Stimulated activated CD4-positive, alpha-beta T cell treated with anti-CD3 and anti-CD28 coated beads, TNF-alpha, amount 100 ng/mL, for 4 hours (primary cell): ENCODE results near the gene AIDA.
A peak's percentile ranks its signal among the peaks of the same experiment; 100 is the strongest.
"Not testable (repeated sequence)": the region's sequence is repeated elsewhere in the genome, so short reads cannot be mapped to it uniquely, and the experiment has no call there.

Experiments
- DNase-seq, 3 experiments: peaks; one replicate each; pipeline ENCODE4 v3.0.0-alpha.2; 2020; ENCODE audit warnings: low read depth in 3 of 3

AIDA gene, protein sequence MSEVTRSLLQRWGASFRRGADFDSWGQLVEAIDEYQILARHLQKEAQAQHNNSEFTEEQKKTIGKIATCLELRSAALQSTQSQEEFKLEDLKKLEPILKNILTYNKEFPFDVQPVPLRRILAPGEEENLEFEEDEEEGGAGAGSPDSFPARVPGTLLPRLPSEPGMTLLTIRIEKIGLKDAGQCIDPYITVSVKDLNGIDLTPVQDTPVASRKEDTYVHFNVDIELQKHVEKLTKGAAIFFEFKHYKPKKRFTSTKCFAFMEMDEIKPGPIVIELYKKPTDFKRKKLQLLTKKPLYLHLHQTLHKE

DNA sequence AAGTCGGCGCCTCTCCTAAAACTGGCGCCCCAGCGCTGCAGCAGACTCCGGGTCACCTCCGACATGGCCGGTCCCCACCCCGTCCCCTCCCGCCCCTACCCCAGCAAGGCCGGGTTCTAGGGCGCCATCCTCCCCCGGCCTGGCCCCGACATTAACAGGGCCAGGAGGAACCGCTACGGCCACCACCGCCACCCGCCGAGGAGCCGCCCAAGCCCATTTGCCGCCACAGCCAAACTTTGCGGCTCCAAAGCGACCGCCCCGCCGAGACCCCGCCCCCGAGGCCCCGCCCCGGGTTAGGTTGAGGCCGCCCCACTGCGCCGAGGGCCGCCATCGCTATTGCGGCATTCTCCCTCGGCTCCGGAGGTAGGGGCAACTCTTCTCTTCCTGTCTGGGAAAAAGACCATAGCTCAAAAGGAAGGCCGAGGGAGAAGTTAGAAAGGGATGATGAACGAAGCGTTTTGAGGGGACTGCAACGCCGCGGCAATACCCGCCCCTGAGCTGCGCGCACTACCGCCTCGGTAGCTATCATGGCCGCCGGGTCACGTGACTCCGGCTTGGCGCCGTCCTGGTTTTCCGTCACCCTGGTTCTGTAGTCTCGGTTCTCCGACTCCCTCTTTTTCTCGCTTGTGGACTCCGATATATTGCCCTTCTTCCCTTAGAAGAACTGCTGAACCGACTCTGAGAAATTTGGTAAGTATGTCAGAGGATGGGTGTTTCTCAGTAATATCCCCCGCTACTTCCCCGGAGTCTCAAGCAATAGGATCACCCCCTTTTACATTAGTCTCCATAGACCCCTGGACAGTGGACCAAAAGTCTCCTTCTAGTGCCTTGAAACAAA, at the start of gene AIDA, which contains the start of gene BROX:
AIDA (minus strand) TSS at position 239 of the 838 bp plus-strand sequence; CDS start at position 65, 174 bp downstream.
BROX (plus strand) TSS at position 312 of the 838 bp plus-strand sequence. CDS start 3,136 bp downstream, outside the sequence.
- peak; percentile 90 to 98 (median 92) for DNase-seq

DNA sequence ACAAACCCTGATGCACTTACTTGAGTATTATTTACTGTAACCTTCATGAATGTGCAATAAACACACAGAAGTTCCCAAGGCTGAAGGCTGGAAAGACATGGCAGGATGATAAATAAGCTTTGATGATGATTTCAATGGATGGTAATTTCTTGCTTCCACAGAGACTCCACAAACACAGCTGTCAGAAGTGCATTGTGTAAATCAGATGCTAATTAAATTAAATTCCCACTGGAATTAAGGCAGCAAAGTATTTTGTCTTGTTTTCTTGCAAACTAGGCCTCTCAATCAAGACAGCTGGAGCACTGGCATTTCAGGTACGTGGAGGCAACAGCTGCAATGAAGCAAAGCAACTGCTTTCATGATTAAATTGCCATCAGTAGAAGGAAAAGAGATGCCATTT, 48.8 kb upstream of the AIDA start:
- no peak for DNase-seq

DNA sequence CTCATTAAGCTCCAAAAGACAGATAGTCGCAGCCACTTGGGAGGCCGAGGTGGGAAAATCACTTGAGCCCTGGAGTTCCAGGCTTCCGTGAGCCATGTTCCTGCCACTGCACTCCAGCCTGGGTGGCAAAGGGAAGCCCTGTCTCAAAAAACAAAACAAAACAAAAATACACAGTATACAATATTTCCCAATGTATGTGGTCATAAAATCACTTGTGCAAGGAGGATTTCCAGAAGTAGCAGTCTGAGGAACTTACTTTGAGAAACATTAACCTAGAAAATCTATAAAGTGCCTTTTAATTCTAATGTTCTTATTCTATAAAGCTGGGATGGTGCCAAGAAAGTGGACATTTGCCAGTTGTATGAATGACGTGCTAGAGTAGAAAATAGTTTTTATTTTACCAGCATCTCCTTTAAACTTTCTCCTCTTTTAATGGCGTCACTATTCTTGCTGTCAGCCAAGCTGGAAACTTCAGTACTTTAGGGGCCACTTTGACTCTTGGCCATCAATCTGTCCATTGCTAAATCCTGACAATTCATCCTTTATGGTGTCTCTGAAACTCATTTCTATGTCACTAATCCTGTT, 47.3 kb upstream of the AIDA start:
- no peak for DNase-seq

DNA sequence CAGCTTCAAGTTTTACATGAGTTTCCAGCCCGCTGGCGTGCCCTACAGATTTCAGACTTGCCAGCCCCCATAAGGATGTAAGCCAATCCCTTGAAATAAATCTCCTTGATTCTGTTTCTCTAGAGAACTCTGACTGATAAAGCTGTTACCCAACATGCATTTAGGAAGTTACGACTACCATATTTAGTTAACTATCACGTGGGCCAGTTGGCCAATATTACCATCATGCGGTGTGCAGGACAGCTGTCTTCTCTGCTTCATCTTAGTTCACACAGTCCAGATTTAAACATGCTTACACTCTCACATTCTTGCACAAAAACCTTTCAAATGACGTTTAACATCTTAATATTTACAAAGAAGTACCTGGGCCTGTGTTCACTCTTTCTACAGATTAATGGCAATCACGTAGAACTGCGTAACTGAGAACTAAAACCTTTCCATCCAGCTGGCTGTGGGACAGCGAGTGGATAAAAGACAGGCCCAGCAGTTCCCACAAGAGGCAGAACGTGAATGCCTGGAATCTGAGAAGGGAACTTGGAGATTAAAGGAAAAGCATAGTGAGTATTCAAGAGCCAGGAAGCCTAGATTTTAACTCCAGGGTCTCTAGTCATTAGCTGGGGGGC, 45.5 kb upstream of the AIDA start:
- no peak for DNase-seq

DNA sequence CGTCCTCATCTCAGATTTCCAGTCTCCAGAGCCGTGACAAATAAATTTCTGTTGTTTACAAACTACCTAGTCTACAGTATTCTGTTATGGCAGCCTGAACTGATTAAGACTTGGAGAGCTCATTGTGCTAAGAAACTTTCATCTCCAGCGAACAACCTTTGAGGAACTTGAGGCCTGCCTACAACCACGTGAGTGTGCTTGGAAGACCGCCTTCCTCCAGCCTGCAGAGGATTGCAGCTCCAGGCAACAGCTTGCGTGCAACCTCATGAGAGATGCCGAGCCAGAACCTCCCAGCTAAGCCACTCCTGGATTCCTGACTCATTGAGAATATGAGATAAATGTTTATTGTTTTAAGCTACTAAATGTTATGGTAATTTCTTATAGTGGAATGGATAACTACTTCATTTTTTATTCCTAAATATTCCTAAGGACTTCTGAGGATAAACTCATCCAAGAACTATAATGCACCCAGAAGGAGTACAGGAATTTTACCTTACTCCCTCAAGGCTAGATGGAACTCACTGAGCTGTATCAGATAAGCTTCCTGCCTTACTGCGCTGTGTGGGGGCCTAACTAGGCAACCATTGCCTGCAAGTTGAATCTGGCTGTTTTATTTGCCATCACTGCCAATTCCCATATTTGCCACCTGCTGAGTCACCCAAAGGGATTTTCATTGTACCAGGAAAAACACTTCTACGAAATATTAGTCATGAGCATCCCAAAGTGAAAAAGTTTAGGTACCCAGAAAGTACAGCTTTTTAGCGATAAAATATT, 42.3 kb upstream of the AIDA start:
- no peak for DNase-seq

DNA sequence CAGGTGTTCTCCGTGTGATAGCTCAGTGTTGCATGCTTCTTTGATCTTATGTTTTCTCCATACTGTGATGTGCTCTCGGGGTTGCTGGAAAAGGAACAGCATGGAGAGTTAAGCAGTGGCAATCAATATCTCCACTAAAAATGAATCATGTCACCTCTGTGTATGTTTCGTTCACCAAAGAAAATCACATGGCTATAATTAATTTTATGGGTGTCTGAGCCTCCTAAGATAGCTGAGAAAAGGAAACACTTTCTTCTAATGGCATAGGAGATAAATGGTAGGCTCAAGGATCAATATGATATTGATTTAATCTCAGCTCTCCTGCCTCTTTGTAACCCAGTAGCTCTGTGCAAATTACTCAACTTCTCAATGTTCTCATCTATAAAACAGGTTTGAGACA, 39.0 kb upstream of the AIDA start:
- no peak for DNase-seq

DNA sequence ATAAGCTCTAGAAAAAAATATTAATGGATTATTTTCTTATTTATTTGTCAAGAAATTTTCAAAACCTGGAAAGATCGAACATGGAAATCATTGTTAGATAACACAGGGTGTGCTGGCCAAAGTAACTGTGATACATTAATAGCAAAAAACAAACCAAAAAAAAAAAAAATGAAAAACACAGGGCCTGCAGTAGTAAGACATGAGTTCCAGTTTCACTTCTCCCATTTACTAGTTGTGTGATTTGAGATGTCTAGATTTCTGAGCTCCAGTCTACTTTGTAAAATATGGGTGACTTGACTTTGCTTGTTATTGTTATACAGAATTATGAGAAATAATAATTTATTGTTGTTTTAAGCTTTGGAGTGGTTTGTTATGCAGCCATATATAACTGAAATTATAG, 38.4 kb upstream of the AIDA start:
- no peak for DNase-seq

DNA sequence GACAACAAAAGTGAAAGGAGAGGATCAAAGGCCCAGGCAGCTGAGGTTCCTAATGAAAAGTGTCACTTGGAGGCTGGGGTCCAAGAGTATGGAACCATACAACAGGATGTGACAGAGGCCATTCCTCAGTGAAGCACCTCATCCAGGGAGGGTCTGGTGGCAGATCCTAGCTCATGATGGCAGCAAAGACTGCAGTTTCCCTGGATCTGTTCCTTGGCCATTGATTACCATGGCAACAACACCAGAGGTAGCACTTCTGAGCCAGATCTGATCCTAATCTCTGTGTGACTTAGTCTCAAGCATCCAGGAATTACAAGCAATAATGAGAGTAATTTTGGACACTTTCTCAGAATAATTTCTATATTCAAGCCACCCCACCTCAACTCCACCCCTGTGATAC, 37.6 kb upstream of the AIDA start:
- no peak for DNase-seq

DNA sequence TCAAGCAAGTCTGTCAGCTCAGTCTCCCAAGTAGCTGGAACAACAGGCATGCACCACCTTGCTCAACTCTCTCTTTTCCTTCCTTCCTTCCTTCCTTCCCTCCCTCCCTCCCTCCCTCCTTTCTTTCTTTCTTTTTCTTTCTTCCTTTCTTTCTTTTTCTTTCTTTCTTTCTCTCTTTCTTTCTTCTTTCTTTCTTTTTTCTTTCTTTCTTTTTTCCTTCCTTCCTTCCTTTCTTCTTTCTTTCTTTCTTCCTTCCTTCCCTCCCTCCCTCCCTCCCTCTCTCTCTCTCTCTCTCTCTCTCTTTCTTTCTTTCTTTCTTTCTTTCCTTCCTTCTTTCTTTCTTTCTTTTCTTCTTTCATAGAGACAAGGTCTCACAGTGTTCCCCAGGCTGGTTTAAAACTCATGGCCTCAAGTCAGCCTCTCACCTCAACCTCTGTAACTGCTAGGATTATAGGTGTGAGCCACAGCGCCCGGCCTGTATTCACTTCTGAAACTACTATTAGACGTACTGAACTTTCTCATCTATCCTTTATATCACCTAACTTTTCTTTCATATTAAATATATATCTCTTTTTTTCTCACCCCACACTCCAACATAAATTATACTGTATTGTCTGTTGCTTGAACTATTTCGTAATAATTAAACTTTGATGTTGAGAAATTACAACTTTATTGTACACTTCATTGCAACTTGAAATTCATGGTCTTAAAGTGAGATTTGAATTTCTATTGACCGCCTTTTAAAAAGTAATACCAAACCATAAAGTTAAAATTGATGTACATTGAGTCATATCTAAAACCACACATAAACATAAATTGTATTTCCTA, 29.6 kb upstream of the AIDA start:
- DNase-seq = not testable (repeated sequence)

DNA sequence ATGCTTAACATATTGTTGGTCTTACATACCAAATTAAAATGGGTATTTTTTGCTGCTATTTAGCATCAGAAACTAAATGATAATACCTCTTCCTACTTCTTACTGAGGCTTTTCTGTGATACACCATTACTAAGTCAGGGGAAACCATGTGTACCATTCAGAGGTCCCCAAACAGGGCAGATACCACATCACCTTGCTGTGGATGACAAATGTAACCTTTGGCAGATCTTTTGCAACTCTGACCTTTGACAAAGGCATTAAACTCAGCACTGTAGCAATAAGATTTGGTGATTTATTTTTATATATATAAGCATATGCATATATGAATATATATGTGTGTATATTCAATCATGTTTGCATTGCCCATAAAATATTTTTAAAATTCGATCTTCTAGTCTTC, 27.6 kb upstream of the AIDA start:
- DNase-seq = no peak

DNA sequence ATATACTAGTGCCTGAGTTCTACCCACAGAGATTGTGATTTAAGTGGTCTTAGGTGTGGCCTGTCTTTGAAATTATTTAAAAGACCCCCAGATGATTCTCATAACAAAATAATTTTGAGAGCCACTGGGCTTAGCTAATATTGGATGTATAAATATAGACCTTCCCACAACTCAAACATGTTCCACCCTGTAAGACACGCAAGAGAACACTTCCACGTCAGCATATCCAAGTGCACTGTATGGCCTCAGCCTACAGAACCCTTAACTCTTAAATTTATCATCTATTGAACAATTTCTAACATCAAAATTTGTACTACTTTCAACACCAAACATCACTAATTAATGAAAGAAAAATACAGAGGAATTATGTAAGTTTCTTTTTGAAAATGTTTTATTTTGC, 27.2 kb upstream of the AIDA start:
- DNase-seq = no peak

DNA sequence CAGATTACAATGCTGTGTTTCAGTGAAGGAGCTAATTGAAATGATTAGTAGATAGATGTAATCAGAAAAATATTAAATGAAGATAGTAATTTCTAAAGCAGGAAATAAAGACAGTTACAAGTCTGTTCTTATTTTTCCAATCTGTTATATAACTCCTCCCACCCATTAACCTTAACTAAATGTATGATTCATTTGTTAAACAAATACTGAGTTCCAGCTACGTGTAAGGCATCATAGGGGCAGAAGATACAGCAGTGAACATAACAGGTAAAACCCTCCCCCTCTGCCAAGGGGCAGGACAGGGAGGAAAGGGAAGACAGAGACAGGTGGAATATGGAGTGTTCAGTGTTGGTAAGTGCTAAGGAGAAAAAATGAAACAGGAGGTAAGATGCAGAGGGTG, 24.7 kb upstream of the AIDA start, which contains the start of gene FAM177B:
FAM177B (plus strand) TSS at position 231 of the 400 bp plus-strand sequence. CDS start 9,344 bp downstream, outside the sequence.
- no peak for DNase-seq

DNA sequence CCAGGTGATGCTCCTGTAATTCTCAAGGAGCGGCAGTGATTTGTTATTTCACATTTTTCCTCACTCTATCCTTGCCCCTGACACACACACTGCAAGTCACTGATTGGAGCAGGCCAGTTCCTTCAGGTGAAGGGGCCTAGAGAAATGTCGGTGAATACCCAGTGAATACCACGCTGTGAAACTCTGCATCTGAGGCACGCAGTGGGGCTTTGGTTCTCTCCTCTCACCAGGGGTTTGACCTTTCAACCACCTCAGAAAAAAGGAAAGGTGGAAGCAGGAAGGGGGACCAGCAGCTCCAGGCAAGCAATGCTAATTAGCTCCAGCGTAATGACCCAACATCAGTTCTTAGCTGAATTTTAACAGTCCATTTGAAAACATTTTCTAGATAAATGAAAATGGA, 24.2 kb upstream of the AIDA start:
- no peak for DNase-seq

DNA sequence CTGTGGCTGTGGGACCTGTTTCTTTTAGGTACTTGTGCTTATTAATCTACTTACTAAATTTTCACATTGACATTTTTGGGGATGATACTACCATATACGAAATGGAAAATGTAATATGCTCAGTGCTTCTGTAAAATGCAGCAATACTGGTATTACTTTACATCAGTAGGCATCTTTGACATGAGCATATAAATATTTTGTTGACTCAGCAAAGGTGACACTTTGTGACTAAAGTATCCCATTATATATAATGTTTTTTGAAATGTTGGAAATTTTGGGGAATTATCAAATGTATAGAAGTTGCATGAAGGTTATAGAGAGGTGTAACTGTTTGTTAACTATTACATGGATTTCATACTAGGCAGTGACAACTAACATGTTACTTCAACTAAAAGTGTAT, 22.4 kb upstream of the AIDA start:
- no peak for DNase-seq

DNA sequence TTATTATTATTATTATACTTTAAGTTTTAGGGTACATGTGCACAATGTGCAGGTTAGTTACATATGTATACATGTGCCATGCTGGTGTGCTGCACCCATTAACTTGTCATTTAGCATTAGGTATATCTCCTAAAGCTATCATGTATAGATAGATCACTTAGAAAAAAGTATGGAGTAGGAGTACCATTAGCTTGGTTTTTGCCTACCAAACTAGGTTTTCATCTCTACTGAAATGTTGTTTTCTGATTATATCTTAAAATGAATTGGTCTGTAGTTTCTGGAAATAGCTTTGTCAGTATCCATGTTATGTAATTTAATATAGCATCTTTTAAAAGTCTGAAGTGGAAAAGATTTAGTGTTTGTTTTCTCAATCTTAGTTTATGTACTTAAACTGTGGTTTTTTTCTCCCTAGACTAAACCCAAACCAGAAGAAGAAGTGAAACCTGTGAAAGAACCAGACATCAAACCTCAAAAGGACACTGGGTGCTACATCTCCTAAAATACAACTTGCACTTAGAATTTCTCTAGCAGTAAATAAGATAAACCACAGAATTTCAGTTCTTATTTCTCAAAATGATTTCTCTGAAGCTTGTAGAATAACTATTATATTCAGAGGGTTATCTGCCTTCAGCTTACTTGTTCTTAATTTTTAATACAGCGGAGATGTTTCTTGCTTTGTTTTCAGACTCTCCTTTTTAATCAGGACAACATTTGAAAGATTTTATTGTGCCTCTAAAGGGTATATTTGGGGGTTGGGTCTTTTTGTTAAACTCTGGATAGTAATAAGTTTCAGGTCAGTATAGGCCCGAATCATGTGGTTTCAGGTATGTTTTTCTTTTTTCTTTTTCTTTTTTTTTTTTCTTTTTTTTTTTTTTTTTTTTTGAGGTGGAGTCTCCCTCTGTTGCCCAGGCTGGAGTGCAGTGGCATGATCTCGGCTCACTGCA, 20.2 kb upstream of the AIDA start:
- no peak for DNase-seq

DNA sequence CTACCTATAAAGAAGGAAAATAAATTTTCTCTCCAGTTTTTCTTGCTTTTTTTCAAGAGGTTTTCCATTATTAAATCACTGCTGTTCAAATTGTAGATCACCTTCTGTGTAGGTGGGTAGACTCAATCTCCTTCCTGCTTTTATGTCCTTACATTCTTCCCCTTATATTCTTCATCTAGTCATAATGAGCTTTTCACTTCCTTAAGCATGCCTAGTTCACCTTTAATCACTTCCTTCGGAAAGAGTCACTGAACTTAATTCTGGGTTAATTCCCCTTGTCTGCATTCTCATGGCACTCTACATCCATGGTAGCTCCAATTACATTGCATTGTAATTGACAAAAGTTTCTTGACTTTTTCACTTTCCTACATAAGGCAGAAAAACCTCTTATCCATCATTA, 18.6 kb upstream of the AIDA start:
- DNase-seq = no peak

DNA sequence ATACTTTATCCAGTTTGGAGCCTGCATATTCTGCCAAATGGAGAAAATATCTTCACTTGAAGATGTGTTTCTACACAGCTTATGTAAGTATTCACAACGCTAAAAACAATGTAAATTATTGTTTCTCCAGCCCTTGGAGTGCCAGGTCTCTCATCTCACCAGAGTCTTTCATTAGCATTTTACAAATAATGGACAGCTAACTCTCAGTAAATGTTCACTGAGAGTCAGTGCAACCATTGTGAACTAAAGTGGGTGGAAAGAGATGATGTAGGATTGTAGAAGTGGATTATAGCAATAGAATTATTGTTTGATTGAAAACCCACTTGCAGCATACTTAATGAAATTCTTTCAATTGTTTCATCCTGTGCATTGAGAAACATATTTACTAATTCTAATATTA, 16.5 kb upstream of the AIDA start:
- DNase-seq = no peak

DNA sequence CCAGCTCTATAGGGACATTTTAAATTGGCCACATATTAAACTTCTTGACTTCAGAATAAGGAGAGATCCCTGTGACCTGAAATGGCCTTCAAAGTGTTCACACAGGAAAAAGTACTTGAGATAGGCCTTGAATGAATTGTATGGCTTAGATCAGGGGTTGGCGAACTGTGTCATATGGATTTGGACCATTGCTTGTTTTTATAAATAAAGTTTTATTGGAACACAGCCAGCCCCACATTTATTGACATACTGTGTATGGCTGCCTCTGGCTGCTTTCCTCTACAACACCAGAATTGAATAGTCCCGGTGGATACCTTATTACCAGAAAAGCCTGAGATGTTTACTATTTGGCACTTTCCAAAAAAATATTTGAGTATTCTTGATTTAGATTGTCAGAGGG, 4.1 kb upstream of the AIDA start:
- no peak for DNase-seq
